Breast epithelium (tissue), 3 donors: ENCODE data around the gene GRIK4.

ENCODE experiments used
- POLR2A ChIP-seq: fragments of 450-650 bp; IDR thresholded peaks from one replicate; pipeline ENCODE4 v1.6.1; 2016; ENCODE audit warnings: antibody characterized with exemption, mild to moderate bottlenecking, moderate library complexity
- POLR2AphosphoS5 ChIP-seq, 3 donors: sonication (generic); formaldehyde crosslinking; IDR thresholded peaks; one replicate each; pipeline ENCODE4 v1.6.1; 2017; ENCODE audit warnings: antibody characterized with exemption in 3 of 3

DNA sequence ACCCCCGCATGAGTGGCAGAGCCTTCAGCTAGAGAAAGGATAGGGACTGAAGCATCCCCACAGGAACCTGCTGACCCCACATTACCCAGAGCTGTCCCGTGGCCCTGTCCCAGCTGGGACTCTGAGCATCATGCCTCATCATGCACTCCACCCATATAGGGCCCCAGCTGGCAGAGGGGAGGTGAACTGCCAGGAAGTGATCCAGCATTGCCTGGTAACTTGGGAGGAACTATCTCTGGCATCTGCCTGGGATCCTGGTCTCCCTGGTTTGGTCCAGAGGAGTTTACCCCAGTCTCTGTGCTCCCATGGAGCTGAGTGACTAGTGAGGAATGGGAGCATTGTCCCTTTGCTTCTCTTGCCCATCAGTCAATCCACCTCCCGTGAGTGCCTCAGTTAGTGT lies 228.8 kb downstream of the GRIK4 start:
- TF ChIP-seq POLR2A (no peak), POLR2AphosphoS5 (IDR thresholded peaks at IDR 0.05) (no peak)
